NCI-H1436 (cell line): ENCODE data around the gene MYADM.

Experiments used
- DNase-seq: peaks from one replicate; lab custom pipeline; 2025; lab: John Stamatoyannopoulos, UW

Gene MYADM

DNA sequence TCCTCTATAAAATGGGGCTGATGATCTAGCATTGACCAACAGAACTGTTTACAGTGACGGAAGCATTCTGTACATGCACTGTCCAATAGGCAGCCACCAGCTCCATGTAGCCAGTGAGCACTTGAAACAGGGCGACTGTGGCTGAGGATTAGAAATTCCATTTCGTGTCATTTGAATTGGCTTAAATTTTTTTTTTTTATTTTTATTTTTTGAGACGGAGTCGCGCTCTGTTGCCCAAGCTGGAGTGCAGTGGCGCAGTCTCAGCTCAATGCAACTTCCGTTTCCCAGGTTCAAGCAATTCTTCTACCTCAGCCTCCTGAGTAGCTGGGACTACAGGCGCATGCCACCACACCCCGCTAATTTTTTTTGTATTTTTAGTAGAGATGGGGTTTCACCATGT, 17.4 kb downstream of the MYADM start:
- no peak for DNase-seq

DNA sequence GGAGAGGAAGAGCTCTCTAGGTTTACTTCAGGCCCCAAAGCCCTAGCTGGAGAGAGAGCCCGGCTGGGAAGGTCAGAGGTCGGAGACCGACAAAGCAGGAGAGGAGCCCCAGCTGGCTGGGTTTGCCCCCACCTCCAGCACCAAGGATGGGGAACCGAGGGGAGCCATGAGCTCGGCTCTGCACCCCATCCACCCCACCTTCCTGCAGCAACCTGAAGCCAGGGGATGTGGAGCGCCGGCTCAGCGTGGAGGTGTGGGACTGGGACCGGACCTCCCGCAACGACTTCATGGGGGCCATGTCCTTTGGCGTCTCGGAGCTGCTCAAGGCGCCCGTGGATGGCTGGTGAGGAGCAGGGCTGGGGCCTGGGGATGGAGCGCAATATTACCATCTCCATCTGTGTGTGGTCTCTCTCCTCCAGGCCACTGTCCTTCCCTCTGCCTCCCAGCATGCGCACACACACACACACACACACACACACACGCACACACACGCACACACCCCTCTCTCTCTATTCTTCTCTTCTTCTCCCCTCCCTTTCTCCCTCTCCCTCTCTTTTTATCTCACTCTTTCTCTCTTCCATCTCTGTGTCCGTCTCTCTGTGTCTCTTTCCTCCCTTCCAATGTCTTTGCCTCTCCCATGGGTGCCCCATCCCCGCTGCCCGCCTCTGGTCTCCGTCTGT, 24.8 kb downstream of the MYADM start:
- no peak for DNase-seq

DNA sequence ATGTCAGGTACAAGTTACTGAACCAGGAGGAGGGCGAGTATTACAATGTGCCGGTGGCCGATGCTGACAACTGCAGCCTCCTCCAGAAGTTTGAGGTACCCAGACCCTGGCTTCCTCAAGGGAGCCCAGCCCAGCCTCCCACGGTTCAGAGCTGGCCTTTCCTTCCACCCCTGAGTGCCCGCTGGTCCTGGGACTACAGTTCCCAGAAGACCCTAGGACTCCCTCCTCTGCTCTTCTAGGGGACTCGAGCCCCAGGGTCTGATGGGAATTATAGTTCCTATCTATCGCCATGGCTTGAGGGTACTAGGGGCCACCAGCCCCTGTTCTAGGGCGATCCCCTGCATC, 25.3 kb downstream of the MYADM start:
- DNase-seq, result no peak

DNA sequence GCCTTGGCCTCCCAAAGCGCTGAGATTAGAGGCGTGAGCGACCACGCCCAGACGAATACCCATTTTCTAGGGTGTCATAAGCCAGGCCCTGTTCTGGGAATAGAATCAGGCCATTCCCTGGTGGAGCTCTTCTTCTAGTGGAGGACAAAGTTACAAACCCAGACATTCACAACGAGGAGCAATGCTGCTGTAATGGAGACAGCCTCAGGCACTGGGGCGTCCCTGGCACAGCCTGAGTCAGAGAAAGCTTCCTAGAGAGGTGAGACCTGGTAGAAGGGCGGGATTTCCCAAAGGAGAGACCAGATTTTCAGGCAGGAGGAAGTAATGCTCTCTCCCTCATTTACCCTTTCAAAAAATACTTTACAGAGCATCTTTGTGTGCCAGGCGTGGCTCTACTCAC, 27.0 kb downstream of the MYADM start:
- DNase-seq, result no peak

DNA sequence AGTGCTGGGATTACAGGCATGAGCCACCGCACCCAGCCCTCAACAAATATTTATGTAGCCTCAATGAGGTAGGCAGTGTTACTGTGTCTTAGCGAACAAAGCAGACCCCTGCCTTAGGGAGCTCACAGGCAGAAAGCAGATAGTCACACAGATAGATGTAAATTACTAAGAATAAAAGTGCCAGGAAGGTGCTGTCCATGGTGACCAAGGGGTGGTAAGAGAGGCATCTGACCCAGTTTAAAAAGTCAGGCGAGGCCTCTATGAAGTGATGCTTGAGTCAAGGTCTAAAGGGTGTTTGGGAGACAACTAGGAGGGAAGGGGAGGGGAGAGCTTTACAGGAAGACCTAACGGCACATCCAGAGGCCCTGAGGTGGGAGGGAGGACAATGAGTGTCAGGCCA, 29.0 kb downstream of the MYADM start:
- no peak for DNase-seq

DNA sequence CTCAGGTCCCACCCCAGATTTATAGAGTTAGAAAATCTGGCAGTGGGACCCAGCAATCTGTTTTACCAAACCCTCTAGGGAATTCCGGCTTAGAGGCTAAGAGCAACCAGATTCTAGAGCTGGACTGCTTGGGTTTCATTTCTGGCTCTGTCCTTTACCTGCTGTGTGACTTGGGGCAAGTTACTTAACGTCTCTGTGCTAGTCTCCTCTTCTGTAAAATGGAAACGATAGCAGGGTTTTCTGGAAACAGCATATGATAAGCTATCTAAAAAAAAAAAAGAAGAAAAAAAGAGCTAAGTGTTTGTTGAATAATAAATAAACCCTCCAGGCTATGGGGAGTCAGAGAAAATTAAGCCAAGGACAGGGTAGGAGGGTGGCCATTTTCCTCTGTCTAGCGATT, 29.8 kb downstream of the MYADM start:
- DNase-seq, result no peak

DNA sequence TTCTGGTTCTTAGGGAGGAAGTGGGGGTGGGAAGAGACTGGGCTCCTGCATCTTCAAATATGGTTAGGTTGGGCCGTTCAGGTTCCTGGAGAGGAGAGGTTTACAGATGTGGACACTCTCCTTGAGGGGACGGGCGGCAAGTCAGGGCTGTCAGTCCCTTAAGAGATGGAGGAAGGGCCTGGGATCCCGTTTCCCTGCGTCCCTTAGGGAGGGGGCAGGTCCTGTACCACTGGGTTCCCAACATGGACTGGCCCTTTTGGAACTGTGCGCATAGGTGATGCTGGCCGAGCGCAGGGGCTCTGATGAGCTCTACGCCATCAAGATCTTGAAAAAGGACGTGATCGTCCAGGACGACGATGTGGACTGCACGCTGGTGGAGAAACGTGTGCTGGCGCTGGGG, 30.5 kb downstream of the MYADM start:
- DNase-seq, result no peak

DNA sequence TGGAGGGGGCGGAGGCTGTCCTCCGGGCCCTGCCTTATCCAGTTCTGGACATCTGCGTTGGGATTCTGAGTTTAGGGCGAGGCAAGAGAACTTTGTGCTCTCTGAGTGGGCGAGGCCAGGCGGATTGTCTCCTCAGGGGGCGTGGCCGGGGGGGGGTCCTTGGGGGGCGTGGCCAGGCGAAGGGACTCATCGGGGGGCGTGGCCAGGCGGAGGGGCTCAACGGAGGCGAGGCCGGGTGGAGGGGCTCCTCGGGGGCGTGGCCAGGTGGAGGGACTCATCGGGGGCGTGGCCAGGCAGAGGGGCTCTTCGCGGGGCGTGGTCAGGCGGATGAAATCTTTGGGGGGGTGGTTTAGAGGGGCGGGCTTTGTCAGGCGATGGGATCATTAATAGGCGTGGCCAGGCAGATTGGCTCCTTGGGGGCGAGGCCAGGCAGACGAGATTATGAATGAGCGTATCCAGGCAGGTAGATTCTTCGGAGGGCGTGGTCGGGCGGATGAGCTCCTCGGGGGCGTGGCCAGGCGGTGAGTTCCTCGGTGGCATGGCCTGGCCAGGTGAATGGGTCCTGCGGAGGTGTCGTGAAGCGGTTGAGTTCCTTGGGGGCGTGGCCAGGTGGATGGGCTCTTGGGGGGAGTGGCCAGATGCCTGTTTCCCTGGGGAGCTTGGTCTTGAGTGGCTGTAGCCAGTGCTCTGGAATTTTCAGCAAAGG, 31.1 kb downstream of the MYADM start:
- DNase-seq, result no peak

DNA sequence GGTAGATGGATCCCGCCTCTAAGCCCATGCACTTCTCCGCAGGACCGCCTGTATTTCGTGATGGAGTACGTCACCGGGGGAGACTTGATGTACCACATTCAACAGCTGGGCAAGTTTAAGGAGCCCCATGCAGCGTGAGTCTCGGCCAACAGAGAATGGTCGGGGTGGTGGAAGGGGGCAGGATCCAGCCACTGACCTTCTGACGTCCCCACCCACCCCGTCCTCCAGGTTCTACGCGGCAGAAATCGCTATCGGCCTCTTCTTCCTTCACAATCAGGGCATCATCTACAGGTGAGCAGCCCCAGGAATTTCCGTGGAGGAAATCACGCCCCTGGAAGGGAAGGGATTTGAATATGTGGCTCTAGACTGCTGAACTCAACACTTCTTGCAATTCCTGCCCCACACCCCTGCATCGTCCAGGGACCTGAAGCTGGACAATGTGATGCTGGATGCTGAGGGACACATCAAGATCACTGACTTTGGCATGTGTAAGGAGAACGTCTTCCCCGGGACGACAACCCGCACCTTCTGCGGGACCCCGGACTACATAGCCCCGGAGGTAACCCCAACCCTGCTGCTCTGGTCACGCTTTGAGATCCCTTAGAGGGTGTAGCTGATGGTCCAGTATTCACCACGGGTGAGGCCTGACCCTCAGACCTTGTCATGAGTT, 32.6 kb downstream of the MYADM start:
- DNase-seq, result no peak

DNA sequence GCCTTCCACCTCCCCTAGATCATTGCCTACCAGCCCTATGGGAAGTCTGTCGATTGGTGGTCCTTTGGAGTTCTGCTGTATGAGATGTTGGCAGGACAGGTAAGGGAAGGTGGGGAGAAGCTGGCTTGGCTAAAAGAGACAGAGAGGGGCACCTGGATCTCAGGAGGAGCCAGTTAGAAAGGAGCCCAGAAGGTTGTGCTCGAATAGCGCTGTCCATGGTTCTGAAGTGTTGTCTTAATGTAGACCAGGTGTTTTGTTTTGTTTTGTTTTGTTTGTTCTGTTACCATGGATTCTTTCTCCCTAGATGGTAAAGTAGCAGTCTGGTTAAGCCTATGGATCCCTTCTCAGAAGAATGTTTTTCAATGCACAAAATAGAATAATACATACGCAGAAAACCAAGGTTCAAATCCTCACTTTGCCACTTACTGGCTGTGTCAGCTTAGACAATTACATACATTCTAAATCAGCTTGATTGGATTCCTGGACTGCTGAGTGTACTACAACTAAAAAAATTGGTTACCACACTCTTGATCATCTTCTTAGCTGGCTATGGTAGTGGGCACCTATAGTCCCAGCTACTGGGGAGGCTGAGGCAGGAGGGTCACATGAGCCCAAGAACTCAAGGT, 35.5 kb downstream of the MYADM start:
- DNase-seq, result no peak

DNA sequence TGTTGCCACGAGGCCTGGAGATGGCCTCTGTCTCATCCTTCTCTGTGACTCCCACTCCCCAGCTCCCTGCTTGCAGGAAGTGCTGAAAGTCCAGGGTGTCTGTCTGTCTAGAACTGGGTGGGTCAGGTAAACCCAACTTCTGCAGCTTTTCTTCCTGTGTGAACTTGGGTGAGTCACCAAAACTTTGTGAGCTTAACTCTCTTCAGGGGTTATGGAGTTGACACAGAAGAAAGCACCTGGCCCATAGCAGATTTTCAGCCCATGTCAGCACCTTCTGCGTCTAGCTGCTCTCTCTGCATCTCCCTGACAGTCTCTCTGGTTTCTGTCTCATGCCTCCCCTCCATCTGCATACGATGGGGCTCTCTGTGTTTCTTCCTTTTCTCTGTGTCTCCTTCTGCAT, 37.2 kb downstream of the MYADM start:
- no peak for DNase-seq

DNA sequence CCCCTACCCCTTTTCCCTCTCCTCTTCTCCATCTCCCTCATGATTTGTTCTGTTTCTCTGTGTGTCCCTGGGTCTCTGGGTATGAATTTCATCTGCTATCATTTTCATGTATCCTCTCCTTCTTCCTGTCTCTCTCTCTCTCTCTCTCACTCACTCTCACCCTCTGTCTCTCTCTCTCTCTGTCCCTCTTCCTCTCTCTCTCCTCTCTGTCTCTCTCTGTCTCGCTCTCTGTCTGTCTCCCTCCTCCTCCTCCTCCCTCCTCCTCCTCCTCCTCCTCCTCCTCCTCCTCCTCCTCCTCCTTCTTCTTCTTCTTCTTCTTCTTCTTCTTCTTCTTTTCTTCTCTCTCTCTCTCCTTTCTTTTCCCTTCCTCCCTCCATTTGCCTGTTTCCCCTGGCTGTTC, 38.1 kb downstream of the MYADM start:
- no peak for DNase-seq

DNA sequence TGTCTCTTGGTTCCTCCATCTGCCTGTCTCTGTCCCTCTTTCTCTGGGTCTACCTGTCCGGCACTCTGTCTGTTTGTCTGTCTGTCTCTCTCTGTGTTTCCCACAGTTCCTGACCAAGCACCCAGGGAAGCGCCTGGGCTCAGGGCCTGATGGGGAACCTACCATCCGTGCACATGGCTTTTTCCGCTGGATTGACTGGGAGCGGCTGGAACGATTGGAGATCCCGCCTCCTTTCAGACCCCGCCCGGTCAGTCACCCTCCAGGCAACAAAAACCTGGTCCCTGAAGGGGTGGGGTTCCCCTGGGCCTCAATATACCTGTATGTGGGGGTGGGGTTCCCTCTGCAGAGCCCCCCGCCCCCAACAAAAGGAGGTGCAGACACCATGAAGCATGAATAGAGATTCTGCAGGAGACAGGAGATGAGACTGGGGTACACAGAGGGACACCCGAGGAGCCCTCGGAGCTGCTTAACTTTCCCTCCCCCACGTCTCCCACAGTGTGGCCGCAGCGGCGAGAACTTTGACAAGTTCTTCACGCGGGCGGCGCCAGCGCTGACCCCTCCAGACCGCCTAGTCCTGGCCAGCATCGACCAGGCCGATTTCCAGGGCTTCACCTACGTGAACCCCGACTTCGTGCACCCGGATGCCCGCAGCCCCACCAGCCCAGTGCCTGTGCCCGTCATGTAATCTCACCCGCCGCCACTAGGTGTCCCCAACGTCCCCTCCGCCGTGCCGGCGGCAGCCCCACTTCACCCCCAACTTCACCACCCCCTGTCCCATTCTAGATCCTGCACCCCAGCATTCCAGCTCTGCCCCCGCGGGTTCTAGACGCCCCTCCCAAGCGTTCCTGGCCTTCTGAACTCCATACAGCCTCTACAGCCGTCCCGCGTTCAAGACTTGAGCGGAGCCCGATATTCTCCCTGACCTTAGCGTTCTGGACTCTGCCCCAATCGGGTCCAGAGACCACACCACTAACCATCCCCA, 38.8 kb downstream of the MYADM start:
- DNase-seq, result no peak

DNA sequence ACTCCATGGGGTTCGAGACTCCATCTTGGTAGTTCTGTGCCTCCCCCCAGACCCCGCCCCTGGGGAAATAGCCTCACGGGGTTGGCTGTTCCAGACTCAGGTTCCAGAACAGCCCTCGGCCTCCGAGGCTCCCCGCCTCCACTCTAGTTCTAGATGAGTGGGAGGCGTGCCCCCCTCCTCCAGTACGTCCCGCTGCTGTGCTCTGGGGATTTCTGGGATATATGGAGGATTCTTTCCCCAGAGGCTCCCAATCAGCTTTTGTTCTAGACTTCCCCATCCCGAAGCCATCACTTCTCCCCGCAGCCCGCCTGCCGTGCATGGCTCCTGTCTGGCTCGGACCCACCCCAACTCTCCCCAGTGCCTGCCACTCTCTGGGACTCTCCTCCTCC, 39.5 kb downstream of the MYADM start:
- DNase-seq, result no peak

DNA sequence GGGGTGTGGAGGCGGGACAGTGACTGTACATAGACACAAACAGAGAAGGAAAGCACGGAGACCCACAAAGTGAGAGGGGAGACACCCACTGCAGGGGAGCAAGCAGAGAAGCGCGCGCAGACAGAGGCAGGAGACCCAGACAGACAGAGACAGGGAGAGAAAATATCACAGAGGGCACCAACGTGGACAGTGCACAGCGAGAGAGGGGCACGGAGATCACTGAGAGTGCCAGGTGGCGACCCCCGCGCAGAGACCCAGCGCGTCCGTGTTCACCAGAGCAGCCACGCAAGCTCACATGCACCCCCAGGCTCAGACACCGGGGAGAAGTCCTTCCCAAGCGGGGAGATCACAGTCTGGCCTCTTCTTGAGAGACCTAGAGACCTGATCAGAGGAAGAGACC, 40.0 kb downstream of the MYADM start:
- no peak for DNase-seq

DNA sequence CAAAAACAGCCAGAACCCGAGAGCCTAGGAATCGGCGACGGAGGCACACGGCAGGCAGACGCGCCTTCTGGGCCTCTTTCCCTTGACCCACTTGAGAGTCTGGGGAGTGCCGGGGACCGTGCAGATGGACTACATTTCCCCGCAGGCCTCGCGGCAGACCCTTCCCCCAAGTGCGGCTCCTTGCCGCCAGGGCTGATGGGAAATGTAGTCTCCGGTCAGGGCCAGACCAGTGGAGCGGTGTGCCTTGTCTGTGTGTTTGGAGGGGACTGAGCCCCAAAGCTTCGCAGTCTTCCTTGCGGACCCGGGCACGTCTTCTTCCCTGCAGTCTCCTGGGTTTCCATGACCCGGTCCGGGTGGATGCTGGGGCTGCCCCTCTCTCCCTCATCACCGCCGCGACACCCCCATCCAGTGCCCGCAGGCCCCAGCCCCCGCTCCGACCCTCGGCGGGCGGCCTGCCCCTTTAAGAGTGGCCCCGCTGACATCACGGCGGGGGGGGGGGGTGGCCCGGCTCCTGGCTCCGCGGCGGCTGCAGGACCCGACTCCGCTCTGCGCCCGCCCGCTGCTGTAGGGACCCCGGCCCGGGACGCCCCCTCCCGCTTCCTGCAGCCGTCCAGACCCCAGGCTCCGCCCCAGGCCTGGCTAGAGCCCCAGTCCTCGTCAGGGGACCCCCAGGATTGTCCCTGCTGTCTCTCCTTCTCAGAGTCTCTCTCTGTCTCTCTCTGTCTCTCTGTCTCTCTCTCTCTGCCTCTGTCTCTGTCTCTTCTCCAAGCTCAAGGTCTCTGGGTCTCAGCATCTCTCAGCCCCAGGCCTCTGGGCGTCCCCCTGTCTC, 40.6 kb downstream of the MYADM start:
- no peak for DNase-seq

DNA sequence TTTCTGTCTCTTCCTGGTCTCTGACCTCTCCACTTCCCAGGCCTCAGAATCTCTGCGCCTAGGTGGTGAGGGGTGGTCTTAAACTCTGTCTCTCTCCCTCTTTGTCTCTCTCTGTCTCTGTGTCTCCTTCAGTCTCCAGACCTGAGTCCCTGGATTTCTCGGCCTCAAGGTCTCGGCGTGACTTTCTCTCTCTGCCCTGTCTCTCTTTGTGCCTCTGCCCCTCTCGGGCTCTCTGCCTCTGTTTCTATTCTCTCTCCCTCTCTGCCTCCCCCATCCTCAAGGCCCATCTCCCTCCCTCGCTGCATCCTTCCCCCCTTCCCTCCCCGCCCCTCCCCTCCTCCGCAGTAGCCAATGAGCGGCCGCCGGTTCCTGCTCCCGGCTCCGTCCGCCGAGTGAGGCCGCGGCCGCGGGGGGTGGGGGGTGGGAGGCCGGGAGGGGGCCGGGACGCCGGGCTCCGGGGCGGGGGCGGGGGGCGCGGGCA, 41.3 kb downstream of the MYADM start, which contains the start of gene CACNG7:
Gene CACNG7 (plus strand): TSS at position 344 of the 481 bp plus-strand sequence. CDS start 3,554 bp downstream, outside the sequence.
- DNase-seq, result no peak

DNA sequence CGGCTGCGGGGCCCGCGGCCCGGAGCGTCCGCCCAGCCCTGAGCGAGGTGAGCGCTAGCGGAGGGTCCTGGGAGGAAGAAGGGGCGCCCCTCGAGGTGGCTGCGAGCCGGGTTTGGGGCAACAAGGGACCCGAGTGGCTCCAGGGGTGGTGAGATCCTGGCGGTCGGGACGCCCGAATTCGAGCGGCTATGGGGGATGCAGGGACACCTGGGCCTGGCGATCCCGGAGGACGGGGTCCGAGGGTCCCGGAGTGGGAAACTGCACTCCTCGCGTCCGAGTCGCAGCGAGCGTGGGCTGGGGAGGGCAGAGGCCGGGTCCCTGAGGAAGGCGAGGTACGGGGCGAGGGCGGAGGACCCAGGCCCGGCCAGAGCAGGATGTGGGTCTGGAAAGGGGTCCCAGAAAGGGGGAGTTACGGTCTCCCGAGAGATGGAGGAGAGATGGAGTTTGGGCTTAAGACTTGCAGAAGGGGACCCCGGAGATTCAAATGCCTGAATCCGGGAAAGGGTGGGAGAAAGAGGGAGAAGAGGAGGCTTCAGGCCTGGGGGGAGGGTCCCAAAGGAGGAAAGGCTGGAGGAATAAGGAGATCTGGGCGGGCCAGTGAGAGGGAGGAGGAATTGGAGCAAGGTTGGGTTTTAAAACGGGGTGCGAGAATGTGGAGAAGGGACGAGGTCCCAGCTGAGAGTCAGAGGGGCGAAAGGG, 41.9 kb downstream of the MYADM start:
- no peak for DNase-seq

DNA sequence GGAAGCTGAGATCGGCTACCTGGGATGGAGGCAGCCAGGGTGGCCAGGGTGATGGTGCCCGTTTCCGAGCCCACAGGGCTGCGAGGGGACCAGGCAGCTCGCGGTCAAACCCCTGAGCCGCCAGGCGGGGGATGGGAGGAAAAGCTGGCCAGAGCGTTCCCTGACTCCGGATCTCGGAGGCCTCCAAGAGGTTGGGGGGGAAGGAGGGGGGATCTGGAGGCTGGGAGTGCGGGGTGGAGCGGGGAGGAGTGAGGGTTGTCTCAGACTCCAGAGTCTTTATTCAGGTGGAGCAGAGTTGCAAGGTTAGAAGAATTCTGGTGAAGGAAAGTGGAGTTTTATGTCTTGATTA, 42.5 kb downstream of the MYADM start:
- no peak for DNase-seq

DNA sequence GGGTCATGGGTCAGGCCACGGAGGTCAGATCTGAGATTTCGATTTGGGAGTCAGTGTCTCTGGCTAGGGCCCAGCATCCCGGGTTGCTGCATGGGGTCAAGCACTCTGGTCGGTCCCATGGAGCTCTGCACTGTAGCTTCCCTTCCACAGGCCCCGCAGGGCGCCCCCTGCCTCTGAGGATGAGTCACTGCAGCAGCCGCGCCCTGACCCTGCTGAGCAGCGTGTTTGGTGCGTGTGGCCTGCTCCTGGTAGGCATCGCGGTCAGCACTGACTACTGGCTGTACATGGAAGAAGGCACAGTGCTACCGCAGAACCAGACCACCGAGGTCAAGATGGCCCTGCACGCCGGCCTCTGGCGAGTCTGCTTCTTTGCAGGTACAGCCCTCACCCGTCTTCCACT, 45.0 kb downstream of the MYADM start:
- no peak for DNase-seq
